ENCODE data around the gene NCF4. TPM values are rescaled to one million over a fixed set of nuclear protein-coding genes. Genes with fewer than 3 reads are reported as not detected.
A peak's percentile ranks its signal among the peaks of the same experiment; 100 is the strongest.

NCF4 gene
- total RNA-seq, 2 experiments from 2014 or later, result 8.7 to 9.3 TPM

DNA sequence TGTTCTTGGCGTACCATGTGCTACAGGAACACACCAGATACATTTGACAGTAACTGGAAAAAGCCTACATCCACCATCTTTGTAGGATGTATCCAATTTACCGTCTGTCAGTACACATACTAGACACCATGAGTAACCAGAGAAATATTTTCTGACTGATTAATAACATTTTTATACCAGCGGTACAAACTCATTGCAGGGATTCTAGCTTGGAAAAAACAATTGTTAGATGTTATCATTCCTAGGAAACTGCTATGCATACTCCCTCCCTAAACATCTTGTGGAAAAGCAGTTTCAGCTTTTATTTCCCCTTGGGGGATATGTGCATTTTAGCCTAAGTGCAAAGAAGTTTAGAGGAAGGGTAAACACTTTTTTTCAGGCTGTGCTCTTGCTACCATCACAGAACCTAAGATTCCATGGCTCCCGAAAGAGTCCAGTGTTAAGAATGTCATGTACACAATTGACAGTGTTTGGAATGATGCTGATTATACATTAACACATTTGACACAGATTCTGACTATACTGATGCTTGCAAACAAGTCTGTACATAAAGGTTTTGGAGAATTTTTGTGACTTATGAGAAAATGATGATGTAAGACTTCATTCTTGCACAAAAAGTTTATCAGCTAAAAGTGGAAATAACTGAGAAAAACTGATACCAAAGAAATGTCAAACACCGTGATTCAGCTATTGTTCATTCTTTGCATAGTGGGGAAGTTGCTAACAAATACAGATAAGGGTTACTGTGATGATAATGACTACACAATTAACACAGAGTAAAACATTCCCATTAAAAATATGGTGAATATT, 23.7 kb downstream of the NCF4 start:
- no peak overlapping the region for H3K4me3 Mint-ChIP-seq
- ChIA-PET POLR2A (interaction anchor here (0.7 to 1.0 kb wide), 2 partner anchors 11 to 23 kb away, joined by 3 to 5 read pairs; no protein-coding TSS in a partner anchor), CTCF (interaction anchor here (1.1 to 7.5 kb wide), 3 partner anchors 11 to 102 kb away, joined by 3 to 72 read pairs (median 11); partner anchors contain the start of gene NCF4)
- H3K9me3 Mint-ChIP-seq, result peaks cover 39% of the 10 kb centered on the region
- intact Hi-C loops (cut with micrococcal nuclease), result no loop called here
- DNase-seq, result no peak
- peaks cover 39% of the 10 kb centered on the region for H3K4me1 Mint-ChIP-seq (ENCODE audit: low read depth)
- peaks cover 3% of the 10 kb centered on the region for H3K27me3 Mint-ChIP-seq
- peak overlapping the region; percentile 56 for H3K27ac Mint-ChIP-seq
- H3K36me3 Mint-ChIP-seq, result peaks cover 14% of the 10 kb centered on the region

DNA sequence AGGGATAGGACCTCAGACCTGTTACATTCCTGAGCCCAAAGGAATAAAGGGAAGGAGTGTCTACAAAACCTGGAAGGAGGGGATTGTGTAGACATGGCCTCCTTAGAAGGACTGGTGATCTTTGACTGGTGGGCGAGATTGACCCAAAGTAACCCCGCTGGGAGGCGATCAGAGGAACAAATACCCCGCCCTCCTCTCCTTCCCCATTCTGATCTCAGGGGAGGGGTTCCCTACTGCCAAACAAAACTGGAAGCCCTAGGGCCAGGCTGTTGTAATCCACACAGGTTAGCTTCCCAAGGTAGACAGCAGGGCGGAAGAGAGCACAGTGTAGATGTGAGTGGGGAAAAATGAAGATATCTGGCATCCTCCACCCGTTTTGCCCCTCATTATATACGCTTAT, 24.7 kb downstream of the NCF4 start:
- no peak overlapping the region for H3K27ac Mint-ChIP-seq
- CTCF ChIA-PET, result interaction anchor here (1.1 to 7.5 kb wide), 3 partner anchors 12 to 101 kb away, joined by 3 to 72 read pairs (median 11); partner anchors contain the start of gene NCF4
- H3K27me3 Mint-ChIP-seq, result peaks cover 3% of the 10 kb centered on the region
- DNase-seq, result no peak
- peaks cover 37% of the 10 kb centered on the region for H3K4me1 Mint-ChIP-seq (ENCODE audit: low read depth)
- POLR2A ChIA-PET, result interaction anchor here (1.0 kb wide), 1 partner anchor 12 kb away, joined by 3 read pairs; no protein-coding TSS in a partner anchor
- H3K9me3 Mint-ChIP-seq, result peaks cover 30% of the 10 kb centered on the region
- peaks cover 14% of the 10 kb centered on the region for H3K36me3 Mint-ChIP-seq
- H3K4me3 Mint-ChIP-seq, result no peak overlapping the region
- intact Hi-C loops (cut with micrococcal nuclease), result no loop called here

DNA sequence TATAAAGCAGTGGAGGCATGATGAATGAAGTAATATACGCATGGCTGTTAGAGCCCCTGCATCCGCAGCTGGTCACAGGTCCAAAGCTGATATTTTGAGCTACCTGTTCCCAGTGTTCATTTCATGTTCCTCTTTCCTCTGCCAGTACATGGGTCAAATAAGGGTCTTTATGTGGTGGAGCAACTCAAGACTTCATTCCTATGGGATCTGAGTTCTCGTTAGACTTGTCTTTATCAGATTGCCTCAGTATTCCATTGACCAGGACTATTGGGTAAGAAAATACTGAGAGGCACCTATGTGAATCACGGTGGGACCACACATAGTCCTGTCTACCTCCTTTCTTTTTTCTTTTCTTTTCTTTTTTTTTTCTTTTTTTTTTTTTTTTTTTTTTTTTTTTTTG, 25.2 kb downstream of the NCF4 start:
- POLR2A ChIA-PET, result no interaction called here
- no peak overlapping the region for H3K27ac Mint-ChIP-seq
- H3K4me1 Mint-ChIP-seq (ENCODE audit: low read depth), result peaks cover 35% of the 10 kb centered on the region
- intact Hi-C loops (cut with micrococcal nuclease), result no loop called here
- CTCF ChIA-PET, result interaction anchor here (0.6 to 7.5 kb wide), 3 partner anchors 12 to 33 kb away, joined by 3 to 72 read pairs (median 11); partner anchors contain the start of gene NCF4
- no peak overlapping the region for H3K4me3 Mint-ChIP-seq
- H3K9me3 Mint-ChIP-seq, result peaks cover 25% of the 10 kb centered on the region
- peaks cover 3% of the 10 kb centered on the region for H3K27me3 Mint-ChIP-seq
- H3K36me3 Mint-ChIP-seq, result peaks cover 11% of the 10 kb centered on the region
- no peak for DNase-seq

DNA sequence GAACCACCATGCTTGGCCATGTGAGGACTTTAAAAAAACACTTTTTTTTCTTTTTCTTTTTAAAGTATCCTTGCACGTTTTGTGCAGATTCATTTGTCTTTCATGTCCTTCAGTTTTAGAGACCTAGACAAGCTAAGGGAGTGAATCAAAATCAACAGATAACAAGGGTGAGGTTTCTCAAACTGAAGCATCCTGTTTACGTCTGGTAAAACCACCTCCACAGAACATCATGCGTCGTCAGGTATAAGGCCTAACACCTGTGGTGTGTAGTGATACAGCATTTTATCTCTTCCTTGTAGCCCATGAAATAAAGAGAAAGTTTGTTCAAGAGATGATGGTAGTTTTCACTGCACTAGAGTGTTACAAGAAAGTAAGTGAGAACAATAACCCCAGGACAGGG, 26.4 kb downstream of the NCF4 start:
- Mint-ChIP-seq H3K4me3 (no peak overlapping the region), H3K4me1 (ENCODE audit: low read depth) (peaks cover 26% of the 10 kb centered on the region), H3K27ac (no peak overlapping the region), H3K36me3 (peaks cover 5% of the 10 kb centered on the region), H3K27me3 (peaks cover 3% of the 10 kb centered on the region), H3K9me3 (peaks cover 15% of the 10 kb centered on the region)
- ChIA-PET CTCF (interaction anchor here (2.6 to 7.5 kb wide), 2 partner anchors 13 to 28 kb away, joined by 11 to 72 read pairs; partner anchors contain the start of gene NCF4), POLR2A (no interaction called here)
- intact Hi-C loops (cut with micrococcal nuclease), result no loop called here
- no peak for DNase-seq

DNA sequence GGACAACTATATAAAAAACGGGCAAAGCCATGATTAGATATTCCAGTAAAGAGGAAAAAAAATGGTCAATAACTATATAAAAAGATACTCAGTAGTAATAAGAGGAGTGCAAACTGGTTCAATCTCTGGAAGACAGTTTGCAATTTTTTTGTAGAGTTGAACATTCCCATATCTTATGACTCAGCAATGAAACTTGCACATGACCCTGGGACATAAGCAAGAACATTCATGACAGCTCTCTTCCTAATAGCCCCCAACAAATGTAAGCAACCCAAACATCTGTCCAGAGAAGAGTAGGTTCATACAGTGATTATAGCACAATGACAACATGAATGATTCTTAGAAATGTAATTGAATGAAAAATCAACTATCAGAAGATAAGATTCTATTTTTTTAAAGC, 30.8 kb downstream of the NCF4 start:
- H3K4me3 Mint-ChIP-seq, result no peak overlapping the region
- H3K4me1 Mint-ChIP-seq (ENCODE audit: low read depth), result peaks cover 4% of the 10 kb centered on the region
- peaks cover 1% of the 10 kb centered on the region for H3K27me3 Mint-ChIP-seq
- no peak overlapping the region for H3K27ac Mint-ChIP-seq
- CTCF ChIA-PET, result interaction anchor here (5.6 kb wide), 1 partner anchor 35 kb away, joined by 25 read pairs; no protein-coding TSS in a partner anchor
- H3K36me3 Mint-ChIP-seq, result peaks cover 3% of the 10 kb centered on the region
- POLR2A ChIA-PET, result no interaction called here
- intact Hi-C loops (cut with micrococcal nuclease), result no loop called here
- peaks cover 12% of the 10 kb centered on the region for H3K9me3 Mint-ChIP-seq
- no peak for DNase-seq

DNA sequence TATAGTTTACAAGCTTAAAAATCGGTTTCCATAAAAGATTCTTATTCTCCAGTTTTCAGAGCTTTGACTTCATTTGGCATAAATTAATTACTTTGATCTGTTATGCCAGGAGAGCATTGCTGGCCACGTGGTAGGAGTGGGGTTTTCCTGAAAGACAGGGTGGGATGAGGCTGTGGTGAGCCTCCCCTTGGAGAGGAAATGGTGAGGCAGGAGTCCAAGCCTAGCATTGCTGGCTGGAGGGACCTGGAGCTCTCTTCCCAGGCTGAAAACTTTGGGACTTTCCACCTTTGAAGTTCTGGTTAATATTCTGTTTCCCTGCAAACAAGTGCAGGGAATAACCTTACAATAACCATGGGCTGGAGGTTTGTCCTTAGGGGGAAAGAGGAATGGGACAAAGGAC, 31.5 kb downstream of the NCF4 start:
- peak overlapping the region; percentile 21 for H3K27ac Mint-ChIP-seq
- ChIA-PET POLR2A (no interaction called here), CTCF (interaction anchor here (0.6 to 5.6 kb wide), 2 partner anchors 36 to 340 kb away, joined by 3 to 25 read pairs; no protein-coding TSS in a partner anchor)
- intact Hi-C loops (cut with micrococcal nuclease), result no loop called here
- no peak for DNase-seq
- peaks cover 12% of the 10 kb centered on the region for H3K9me3 Mint-ChIP-seq
- H3K4me1 Mint-ChIP-seq (ENCODE audit: low read depth), result peaks cover 2% of the 10 kb centered on the region
- H3K4me3 Mint-ChIP-seq, result no peak overlapping the region
- H3K27me3 Mint-ChIP-seq, result peaks cover 5% of the 10 kb centered on the region
- peaks cover 3% of the 10 kb centered on the region for H3K36me3 Mint-ChIP-seq

DNA sequence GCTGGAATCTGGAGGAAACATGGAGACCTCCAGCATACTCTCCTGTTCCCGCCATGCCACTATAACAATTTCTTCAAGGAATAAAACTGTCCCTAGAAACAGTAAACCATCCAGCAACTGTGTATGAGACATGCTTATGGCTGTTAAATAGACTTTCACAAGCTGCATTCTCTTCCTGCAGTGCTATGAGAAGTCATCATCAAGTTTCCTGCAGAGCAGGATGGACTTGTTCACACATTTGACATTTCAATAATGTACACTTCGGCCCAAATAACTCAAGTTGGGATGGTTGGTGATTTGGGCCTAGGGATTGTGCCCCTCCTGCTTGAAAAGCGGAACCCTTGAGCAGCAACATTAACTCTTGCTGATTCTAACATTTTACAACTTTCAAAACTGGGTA, 32.5 kb downstream of the NCF4 start:
- Mint-ChIP-seq H3K27me3 (peaks cover 3% of the 10 kb centered on the region), H3K4me1 (ENCODE audit: low read depth) (no peaks in the 10 kb centered on the region), H3K9me3 (peaks cover 12% of the 10 kb centered on the region), H3K36me3 (peaks cover 3% of the 10 kb centered on the region), H3K4me3 (no peak overlapping the region), H3K27ac (no peak overlapping the region)
- DNase-seq, result no peak
- intact Hi-C loops (cut with micrococcal nuclease), result no loop called here
- CTCF ChIA-PET, result interaction anchor here (5.6 kb wide), 1 partner anchor 36 kb away, joined by 25 read pairs; no protein-coding TSS in a partner anchor
- POLR2A ChIA-PET, result no interaction called here

DNA sequence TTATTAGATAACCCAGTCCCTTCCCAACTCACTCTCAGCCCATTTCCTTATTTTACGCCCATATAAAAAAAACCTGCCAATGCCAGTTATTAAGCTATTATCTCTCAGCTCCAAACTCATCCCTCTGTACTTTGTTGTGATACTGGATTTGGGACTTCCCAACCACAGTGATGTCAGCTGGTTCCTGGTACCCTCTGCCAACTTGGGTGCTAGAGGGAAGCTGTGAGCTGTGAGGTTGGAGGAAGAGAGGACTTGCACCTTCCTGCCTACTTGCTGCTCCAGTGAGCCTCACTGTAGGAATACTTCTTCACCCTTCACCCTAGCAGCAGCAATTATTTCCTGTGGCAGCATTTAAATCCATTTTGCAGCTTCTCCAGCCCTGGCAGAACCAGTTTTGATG, 33.5 kb downstream of the NCF4 start:
- intact Hi-C loops (cut with micrococcal nuclease), result no loop called here
- ChIA-PET POLR2A (no interaction called here), CTCF (interaction anchor here (5.6 kb wide), 1 partner anchor 37 kb away, joined by 25 read pairs; no protein-coding TSS in a partner anchor)
- no peak for DNase-seq
- Mint-ChIP-seq H3K9me3 (peaks cover 12% of the 10 kb centered on the region), H3K4me3 (no peak overlapping the region), H3K4me1 (ENCODE audit: low read depth) (no peaks in the 10 kb centered on the region), H3K27me3 (peaks cover 10% of the 10 kb centered on the region), H3K36me3 (peaks cover 3% of the 10 kb centered on the region), H3K27ac (no peak overlapping the region)

DNA sequence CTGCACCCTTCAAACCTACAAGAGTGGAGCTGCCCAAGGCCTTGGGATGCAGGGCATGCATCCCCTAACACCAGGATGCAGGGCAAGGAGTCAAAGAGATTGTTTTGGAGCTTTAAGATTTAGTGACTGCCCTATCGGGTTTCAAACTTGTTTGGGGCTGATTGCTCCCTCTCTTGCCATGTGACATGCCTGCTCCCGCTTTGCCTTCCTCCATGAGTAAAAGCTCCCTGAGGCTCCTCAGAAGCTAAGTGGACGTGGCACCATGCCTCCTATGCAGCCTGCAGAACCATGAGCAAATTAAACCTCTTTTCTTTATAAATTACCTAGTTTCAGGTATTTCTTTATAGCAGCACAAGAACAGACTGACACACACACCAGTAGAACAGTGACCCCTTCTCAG, 36.8 kb downstream of the NCF4 start:
- no peak overlapping the region for H3K27ac Mint-ChIP-seq
- CTCF ChIA-PET, result interaction anchor here (1.1 to 1.5 kb wide), 2 partner anchors 41 to 44 kb away, joined by 3 to 6 read pairs; no protein-coding TSS in a partner anchor
- H3K4me1 Mint-ChIP-seq (ENCODE audit: low read depth), result peaks cover 5% of the 10 kb centered on the region
- H3K36me3 Mint-ChIP-seq, result peaks cover 3% of the 10 kb centered on the region
- peaks cover 27% of the 10 kb centered on the region for H3K27me3 Mint-ChIP-seq
- H3K9me3 Mint-ChIP-seq, result peaks cover 15% of the 10 kb centered on the region
- POLR2A ChIA-PET, result no interaction called here
- H3K4me3 Mint-ChIP-seq, result no peak overlapping the region
- no peak for DNase-seq
- intact Hi-C loops (cut with micrococcal nuclease), result no loop called here

DNA sequence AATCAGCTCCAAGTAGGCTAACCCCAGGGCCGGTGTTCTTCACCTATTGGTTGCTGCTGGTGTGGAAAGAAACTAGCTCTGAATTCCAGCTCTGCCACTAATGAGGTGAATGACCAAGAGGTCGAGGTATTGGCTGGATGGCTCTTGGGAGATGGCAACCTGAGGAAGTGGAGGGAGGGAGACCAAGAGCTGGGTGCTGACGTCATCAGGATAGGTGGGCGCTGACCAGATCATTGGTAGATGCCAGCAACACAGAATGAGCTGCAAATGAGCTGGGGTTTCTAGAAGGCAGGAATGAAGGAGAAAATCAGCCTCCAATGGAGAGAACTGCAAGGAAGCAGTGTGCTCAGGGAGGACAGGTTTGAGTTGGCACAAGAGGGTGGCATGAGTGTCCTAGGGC, 37.9 kb downstream of the NCF4 start:
- Mint-ChIP-seq H3K9me3 (peaks cover 15% of the 10 kb centered on the region), H3K27me3 (peaks cover 35% of the 10 kb centered on the region), H3K4me1 (ENCODE audit: low read depth) (peaks cover 5% of the 10 kb centered on the region), H3K4me3 (no peak overlapping the region), H3K36me3 (peaks cover 3% of the 10 kb centered on the region), H3K27ac (no peak overlapping the region)
- ChIA-PET POLR2A (no interaction called here), CTCF (interaction anchor here (1.8 kb wide), 1 partner anchor 42 kb away, joined by 7 read pairs; no protein-coding TSS in a partner anchor)
- intact Hi-C loops (cut with micrococcal nuclease), result no loop called here
- no peak for DNase-seq

DNA sequence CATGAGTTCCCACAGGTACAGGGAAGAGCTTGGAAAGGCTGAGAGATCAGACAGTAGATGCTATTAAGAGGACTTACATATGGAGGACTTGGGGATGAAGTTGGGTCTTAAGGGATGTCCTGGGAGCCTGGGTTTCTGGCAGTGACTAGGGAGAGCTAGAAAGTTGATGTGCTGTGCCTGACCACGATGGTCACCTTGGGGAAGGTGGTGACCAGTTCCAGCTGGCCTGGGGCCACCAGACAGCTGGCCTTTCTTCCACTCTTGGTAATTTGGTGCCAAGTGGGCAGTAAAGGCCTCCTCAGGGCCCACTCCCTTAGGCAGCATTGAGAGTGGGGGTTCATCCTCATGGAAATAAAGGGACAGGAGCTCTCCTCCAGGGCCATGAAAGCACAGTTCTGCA, 38.7 kb downstream of the NCF4 start:
- Mint-ChIP-seq H3K36me3 (peaks cover 3% of the 10 kb centered on the region), H3K27ac (no peak overlapping the region), H3K4me3 (no peak overlapping the region), H3K9me3 (peaks cover 15% of the 10 kb centered on the region), H3K4me1 (ENCODE audit: low read depth) (peaks cover 5% of the 10 kb centered on the region), H3K27me3 (peaks cover 40% of the 10 kb centered on the region)
- POLR2A ChIA-PET, result no interaction called here
- no peak for DNase-seq
- CTCF ChIA-PET, result interaction anchor here (1.1 to 1.8 kb wide), 2 partner anchors 26 to 43 kb away, joined by 3 to 7 read pairs; no protein-coding TSS in a partner anchor
- intact Hi-C loops (cut with micrococcal nuclease), result no loop called here

DNA sequence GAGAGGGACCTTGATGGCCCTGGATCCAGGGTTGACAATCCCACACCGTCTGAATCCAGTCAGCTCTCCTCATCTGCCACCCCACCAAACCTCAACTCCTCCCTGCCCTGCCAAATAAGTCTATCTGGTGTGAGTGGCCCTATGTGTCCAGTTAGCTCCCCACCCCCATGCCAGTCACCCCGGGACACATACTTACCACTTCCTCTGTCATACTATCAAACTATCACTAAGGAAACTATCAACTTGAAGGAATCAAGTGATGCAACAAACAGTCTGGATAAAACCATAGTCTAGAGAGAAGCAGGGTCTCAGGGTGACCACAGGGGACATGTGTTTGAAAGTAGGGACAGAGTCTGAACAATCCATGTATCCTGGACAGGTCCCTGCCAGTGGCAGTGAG, 39.4 kb downstream of the NCF4 start:
- peaks cover 44% of the 10 kb centered on the region for H3K27me3 Mint-ChIP-seq
- CTCF ChIA-PET, result interaction anchor here (1.1 to 1.8 kb wide), 2 partner anchors 27 to 44 kb away, joined by 3 to 7 read pairs; no protein-coding TSS in a partner anchor
- DNase-seq, result no peak
- H3K36me3 Mint-ChIP-seq, result no peaks in the 10 kb centered on the region
- H3K4me3 Mint-ChIP-seq, result no peak overlapping the region
- peaks cover 5% of the 10 kb centered on the region for H3K4me1 Mint-ChIP-seq (ENCODE audit: low read depth)
- peaks cover 10% of the 10 kb centered on the region for H3K9me3 Mint-ChIP-seq
- H3K27ac Mint-ChIP-seq, result no peak overlapping the region
- POLR2A ChIA-PET, result no interaction called here
- intact Hi-C loops (cut with micrococcal nuclease), result no loop called here

All from activated CD4-positive, alpha-beta memory T cell treated with anti-CD3 and anti-CD28 coated beads for 36 hours (primary cell).